Measurements from ENCODE around the gene MREG.

Gene MREG

DNA sequence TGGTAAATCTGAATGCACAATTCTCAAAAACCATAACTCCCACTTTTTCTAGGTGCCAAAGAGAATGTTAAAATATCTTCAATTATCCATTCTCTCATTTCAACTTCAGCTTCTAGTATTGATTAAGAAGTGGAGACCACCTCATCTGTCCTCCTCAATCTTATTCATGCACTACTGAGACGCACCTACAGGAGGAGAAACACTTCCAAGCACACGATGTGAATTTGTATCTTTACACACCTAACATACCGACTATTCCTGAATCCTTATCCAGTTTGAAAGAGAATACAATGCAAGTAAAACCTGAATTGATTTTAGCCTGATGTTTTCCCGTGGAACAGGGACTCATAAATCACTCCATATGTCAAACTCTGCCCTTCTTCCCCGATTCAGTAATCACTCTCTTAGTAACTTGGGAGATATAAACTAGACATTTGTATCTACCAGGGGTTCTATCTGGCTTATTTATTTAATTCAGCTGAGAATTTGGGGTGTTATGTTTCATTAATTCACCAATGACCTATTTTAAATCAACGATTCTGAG is 101.0 kb downstream of the MREG start:
- DNase-seq (ENCODE audit: low read depth) = no peak
- TF ChIP-seq, protein P1, sequence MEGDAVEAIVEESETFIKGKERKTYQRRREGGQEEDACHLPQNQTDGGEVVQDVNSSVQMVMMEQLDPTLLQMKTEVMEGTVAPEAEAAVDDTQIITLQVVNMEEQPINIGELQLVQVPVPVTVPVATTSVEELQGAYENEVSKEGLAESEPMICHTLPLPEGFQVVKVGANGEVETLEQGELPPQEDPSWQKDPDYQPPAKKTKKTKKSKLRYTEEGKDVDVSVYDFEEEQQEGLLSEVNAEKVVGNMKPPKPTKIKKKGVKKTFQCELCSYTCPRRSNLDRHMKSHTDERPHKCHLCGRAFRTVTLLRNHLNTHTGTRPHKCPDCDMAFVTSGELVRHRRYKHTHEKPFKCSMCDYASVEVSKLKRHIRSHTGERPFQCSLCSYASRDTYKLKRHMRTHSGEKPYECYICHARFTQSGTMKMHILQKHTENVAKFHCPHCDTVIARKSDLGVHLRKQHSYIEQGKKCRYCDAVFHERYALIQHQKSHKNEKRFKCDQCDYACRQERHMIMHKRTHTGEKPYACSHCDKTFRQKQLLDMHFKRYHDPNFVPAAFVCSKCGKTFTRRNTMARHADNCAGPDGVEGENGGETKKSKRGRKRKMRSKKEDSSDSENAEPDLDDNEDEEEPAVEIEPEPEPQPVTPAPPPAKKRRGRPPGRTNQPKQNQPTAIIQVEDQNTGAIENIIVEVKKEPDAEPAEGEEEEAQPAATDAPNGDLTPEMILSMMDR (conservative IDR thresholded peaks at IDR 0.05; ENCODE audit: low read depth, low read length) = no peak

DNA sequence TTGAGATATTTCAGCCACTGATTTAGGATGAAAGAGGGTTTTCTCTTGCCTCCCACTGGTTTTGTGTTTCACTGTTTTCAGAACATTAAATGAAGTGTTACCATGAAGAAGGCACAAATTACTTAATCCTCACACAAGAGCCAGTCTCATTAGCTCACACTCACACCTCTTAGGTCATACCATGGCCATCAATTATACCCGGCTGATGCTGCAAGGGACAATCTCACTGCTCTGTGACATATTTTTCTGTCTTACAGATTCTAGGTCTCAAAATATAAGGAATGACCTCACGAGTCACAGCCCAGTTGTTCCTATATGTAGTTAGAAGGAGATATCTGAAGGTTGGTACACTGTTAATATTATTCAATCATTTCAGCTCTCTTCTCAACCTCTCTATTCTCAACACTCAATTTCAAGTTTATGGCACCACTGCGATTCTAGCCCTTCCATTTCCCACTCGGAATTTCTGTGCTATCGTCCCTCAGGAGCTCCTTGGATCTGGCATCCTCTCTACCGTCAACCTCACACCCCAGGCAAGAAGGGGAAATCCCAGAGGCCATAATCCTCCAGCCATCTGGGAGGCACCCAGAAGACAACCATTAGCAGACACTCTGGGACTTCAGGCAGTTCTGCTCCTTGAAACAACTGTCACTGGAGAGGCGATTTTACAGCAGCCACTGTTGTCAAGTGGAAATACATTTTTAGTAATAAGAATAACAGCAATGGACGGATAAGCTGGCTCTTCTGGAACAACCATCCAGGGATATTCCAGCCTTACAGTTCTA is 101.9 kb downstream of the MREG start:
- TF ChIP-seq, protein P1 (conservative IDR thresholded peaks at IDR 0.05; ENCODE audit: low read depth, low read length) = no peak
- no peak for DNase-seq (ENCODE audit: low read depth)
- no peak overlapping the region for H3K4me3 ChIP-seq (ENCODE audit: low read length)

More for the DNA sequence above, 101.0 kb downstream of the MREG start:
- H3K4me3 ChIP-seq (ENCODE audit: low read length) = no peak overlapping the region

DNA sequence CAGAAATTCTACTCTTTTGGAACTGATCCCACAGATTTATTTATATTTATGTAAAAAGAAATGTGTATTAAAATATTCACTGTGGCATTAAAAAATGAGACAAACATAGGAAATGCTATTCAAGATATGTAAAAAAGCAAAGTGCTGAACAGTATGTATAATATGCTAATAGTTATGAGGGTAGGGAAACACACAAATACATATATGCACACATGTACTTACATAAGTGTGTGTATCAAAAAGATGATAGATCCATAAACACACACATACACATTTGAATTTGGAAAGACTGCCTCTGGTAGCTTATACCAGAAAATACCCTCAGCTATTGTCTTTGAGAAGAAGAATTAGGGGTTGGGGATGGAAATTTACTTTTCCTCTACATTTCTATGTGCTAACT is 103.2 kb downstream of the MREG start:
- TF ChIP-seq, protein P1 (conservative IDR thresholded peaks at IDR 0.05; ENCODE audit: low read depth, low read length) = no peak
- no peak overlapping the region for H3K4me3 ChIP-seq (ENCODE audit: low read length)
- no peak for DNase-seq (ENCODE audit: low read depth)

DNA sequence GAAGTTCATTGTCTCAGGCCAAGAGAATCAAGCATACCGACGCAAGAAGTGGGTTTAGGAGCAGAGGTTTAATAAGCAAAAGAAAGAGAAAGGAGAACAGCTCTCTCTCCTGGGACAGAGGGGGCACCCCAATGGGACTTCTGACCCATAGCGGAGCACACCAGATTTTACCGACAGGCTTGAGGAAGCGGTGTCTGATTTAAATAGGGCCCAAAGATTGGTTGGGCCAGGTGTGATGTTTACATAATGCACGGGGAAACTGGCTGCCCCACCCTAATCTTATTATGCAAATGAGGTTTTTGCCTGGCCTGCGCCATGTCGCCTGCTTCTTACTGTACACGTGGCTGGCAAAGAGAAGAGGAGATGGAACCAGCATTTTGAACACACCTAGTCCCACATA is 106.2 kb downstream of the MREG start:
- TF ChIP-seq, protein P1 (conservative IDR thresholded peaks at IDR 0.05; ENCODE audit: low read depth, low read length) = no peak
- DNase-seq (ENCODE audit: low read depth) = no peak
- no peak overlapping the region for H3K4me3 ChIP-seq (ENCODE audit: low read length)

DNA sequence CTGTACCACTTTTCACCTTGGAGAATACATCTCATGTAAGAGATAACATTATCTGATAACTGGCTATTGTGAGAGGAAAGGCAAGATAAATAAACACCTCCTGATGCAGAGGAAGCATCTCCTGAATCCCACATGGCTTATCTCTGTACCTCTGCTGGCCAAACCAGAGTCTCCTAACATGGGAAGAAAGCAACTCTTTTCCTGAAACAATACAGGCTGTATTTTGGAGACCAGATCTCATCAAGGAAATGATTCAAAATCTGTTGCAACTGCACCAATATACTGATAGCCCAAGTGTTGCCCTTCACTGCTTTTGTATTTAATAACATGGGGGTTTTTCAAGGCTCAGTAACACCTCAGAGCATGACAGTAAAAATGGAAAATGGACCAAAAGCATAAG is 106.9 kb downstream of the MREG start:
- DNase-seq (ENCODE audit: low read depth) = no peak
- no peak overlapping the region for H3K4me3 ChIP-seq (ENCODE audit: low read length)
- TF ChIP-seq, protein P1 (conservative IDR thresholded peaks at IDR 0.05; ENCODE audit: low read depth, low read length) = no peak

DNA sequence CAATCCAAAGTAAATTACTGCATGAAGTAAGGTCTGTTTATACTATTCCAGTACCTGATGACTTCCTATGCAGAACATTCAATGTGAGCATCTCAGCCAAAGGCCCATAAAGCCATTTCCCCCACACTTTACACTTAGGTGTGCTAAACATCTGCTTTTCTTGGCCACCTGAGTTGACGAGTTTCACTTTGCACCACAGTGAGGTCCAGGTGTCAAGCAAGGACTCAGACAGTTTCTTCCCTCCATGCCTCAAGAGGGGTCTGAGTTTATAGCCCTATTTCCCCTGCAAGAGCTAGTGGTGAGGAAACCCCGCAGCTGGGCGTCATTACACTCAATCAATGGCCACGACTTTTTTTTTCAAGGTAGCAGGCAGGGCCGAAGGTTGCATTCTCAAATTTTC is 107.7 kb downstream of the MREG start:
- H3K4me3 ChIP-seq (ENCODE audit: low read length) = no peak overlapping the region
- TF ChIP-seq, protein P1 (conservative IDR thresholded peaks at IDR 0.05; ENCODE audit: low read depth, low read length) = no peak
- no peak for DNase-seq (ENCODE audit: low read depth)

DNA sequence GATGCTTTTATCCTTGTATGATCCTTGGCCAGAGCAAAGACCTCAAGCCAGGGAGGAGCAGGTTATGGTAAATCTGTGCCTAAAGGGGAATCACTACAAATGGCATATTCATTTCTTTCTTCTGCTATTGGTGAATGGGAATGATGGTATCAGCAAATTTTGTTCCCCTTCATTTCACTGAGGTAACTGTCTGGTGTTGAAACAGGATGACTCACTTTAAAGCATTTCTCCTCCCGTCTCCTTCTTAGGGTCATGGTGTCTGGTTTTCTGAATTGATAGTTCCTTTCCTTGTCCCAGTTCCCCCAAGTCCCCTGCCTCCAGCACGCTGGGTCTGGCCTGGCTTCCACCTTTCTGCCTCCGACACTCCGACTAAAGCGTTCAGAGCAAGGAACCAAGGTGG is 109.2 kb downstream of the MREG start:
- TF ChIP-seq, protein P1 (conservative IDR thresholded peaks at IDR 0.05; ENCODE audit: low read depth, low read length) = no peak
- no peak overlapping the region for H3K4me3 ChIP-seq (ENCODE audit: low read length)
- DNase-seq (ENCODE audit: low read depth) = no peak
